VCaP (cell line): Measurements from ENCODE around the gene DCAF5.

Experiments
- H3K27ac ChIP-seq: fragments of 450-650 bp; 2 replicates; pipeline ENCODE4 v1.5.1; 2017
- CTCF ChIP-seq: fragments of 450-650 bp; conservative IDR thresholded peaks from 2 replicates; pipeline ENCODE4 v1.5.1; 2017; ENCODE audit warnings: mild to moderate bottlenecking, moderate library complexity

The DCAF5 gene

GRCh38 chr14:69106451-69106850 is 46.5 kb downstream of the DCAF5 start:
- TF ChIP-seq CTCF = no peak
- H3K27ac ChIP-seq = no peak overlapping the region

GRCh38 chr14:69105326-69105725 is 47.6 kb downstream of the DCAF5 start:
- H3K27ac ChIP-seq = no peak overlapping the region
- no peak for TF ChIP-seq CTCF

GRCh38 chr14:69101331-69101826 is 51.5 kb downstream of the DCAF5 start:
- peak; percentile 66 for TF ChIP-seq CTCF
- H3K27ac ChIP-seq = no peak overlapping the region

GRCh38 chr14:69097974-69098373 is 54.9 kb downstream of the DCAF5 start:
- TF ChIP-seq CTCF = no peak

GRCh38 chr14:69096781-69097475 is 56.0 kb downstream of the DCAF5 start:
- no peak overlapping the region for H3K27ac ChIP-seq
- no peak for TF ChIP-seq CTCF

More at GRCh38 chr14:69097974-69098373, 54.9 kb downstream of the DCAF5 start:
- H3K27ac ChIP-seq = no peak overlapping the region

- H3K27ac ChIP-seq = no peak overlapping the region
- TF ChIP-seq CTCF = no peak
Observed at GRCh38 chr14:69096246-69096645, 56.7 kb downstream of the DCAF5 start.

- peak overlapping the region; percentile 59 for H3K27ac ChIP-seq
- TF ChIP-seq CTCF = no peak
Observed at GRCh38 chr14:69094481-69094880, 58.4 kb downstream of the DCAF5 start.
